ENCODE results near the gene DIP2C.

DNA sequence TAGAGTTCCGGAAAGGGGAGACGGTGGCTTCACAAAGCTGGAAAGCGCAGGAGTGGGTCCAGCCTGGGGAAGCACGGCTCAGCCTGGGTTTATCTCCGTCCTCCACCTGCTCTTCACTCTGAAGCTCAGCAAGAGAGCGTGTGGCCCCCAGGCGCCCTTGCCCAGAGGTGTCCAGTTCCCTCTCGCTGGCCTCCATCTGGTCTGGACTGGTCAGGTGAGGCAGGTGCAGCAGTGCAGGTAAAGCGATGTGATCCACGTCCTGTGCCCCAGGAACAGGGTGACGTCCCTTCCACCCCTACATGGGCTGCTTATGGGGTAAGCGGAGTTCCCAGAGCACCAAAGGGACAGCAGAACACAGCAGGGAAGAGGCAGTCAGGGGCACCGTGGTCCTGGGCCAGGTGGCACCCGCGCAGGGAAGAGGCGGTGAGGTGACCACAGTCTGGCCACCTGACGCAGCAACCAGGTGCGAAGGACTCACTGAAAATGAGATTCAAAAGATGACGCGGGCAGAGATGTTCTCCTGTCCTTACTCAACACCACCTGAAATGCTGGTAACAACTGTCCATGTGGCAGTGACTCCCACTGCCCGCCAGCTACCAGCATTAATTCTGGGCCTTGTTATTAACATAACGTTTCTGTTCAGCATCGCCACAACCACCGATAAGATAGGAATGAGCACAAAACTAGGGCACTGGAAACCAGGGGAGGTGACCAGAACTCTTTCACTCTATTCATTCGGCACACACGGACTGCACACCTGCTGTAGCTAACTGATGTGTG, 33.0 kb upstream of the DIP2C start:
- TF ChIP-seq POLR2A (IDR thresholded peaks at IDR 0.05; ENCODE audit: low read depth, low read length) (no peak), POLR2AphosphoS5 (IDR thresholded peaks at IDR 0.05; ENCODE audit: low read depth, low read length) (no peak), TAF1 (IDR thresholded peaks at IDR 0.05; ENCODE audit: borderline replicate concordance, low read depth, low read length) (no peak)

All from GM12892 (cell line).